Measurements from ENCODE around the gene C1QTNF1.

Gene C1QTNF1

GRCh38 chr17:79035686-79036085 lies 11.7 kb downstream of the C1QTNF1 start:
- FAIRE-seq (no peak), DNase-seq (ENCODE audit: extremely low spot score, insufficient read length, low read depth) (no peak)

GRCh38 chr17:79036181-79036580 lies 12.2 kb downstream of the C1QTNF1 start:
- FAIRE-seq (no peak), DNase-seq (ENCODE audit: extremely low spot score, insufficient read length, low read depth) (no peak)

- no peak for DNase-seq (ENCODE audit: extremely low spot score, insufficient read length, low read depth)
These were observed 12.6 kb downstream of the C1QTNF1 start for GRCh38 chr17:79036596-79036995.

GRCh38 chr17:79038545-79039135 lies 14.7 kb downstream of the C1QTNF1 start:
- DNase-seq (ENCODE audit: extremely low spot score, insufficient read length, low read depth), result no peak
- no peak for FAIRE-seq

More at GRCh38 chr17:79036596-79036995, 12.6 kb downstream of the C1QTNF1 start:
- no peak for FAIRE-seq

GRCh38 chr17:79039171-79039570 lies 15.2 kb downstream of the C1QTNF1 start:
- DNase-seq (ENCODE audit: extremely low spot score, insufficient read length, low read depth) (no peak), FAIRE-seq (no peak)

GRCh38 chr17:79039886-79040285 lies 15.9 kb downstream of the C1QTNF1 start:
- DNase-seq (ENCODE audit: extremely low spot score, insufficient read length, low read depth) (no peak), FAIRE-seq (no peak)

- no peak for DNase-seq (ENCODE audit: extremely low spot score, insufficient read length, low read depth)
- FAIRE-seq, result no peak
These were observed 17.1 kb downstream of the C1QTNF1 start for GRCh38 chr17:79041041-79041570.

GRCh38 chr17:79041723-79042420 lies 17.9 kb downstream of the C1QTNF1 start:
- DNase-seq (ENCODE audit: extremely low spot score, insufficient read length, low read depth), result no peak
- FAIRE-seq, result no peak

GRCh38 chr17:79042421-79043190 lies 18.6 kb downstream of the C1QTNF1 start:
- DNase-seq (ENCODE audit: extremely low spot score, insufficient read length, low read depth), result no peak
- FAIRE-seq, result no peak

- DNase-seq (ENCODE audit: extremely low spot score, insufficient read length, low read depth) (no peak), FAIRE-seq (no peak)
These were observed 19.4 kb downstream of the C1QTNF1 start for GRCh38 chr17:79043191-79043930.

GRCh38 chr17:79043931-79044320 lies 20.0 kb downstream of the C1QTNF1 start:
- FAIRE-seq (no peak), DNase-seq (ENCODE audit: extremely low spot score, insufficient read length, low read depth) (no peak)

GRCh38 chr17:79044462-79044861 lies 20.5 kb downstream of the C1QTNF1 start:
- FAIRE-seq (no peak), DNase-seq (ENCODE audit: extremely low spot score, insufficient read length, low read depth) (no peak)

GRCh38 chr17:79045001-79045729 lies 21.2 kb downstream of the C1QTNF1 start:
- FAIRE-seq, result no peak
- DNase-seq (ENCODE audit: extremely low spot score, insufficient read length, low read depth), result no peak

GRCh38 chr17:79045842-79046196 lies 21.9 kb downstream of the C1QTNF1 start:
- FAIRE-seq (peak; percentile 18), DNase-seq (ENCODE audit: extremely low spot score, insufficient read length, low read depth) (peak; percentile 50)

GRCh38 chr17:79046197-79046915 lies 22.4 kb downstream of the C1QTNF1 start:
- no peak for DNase-seq (ENCODE audit: extremely low spot score, insufficient read length, low read depth)
- no peak for FAIRE-seq

GRCh38 chr17:79046916-79047280 lies 22.9 kb downstream of the C1QTNF1 start:
- FAIRE-seq, result no peak
- no peak for DNase-seq (ENCODE audit: extremely low spot score, insufficient read length, low read depth)

GRCh38 chr17:79047291-79047920 lies 23.4 kb downstream of the C1QTNF1 start:
- DNase-seq (ENCODE audit: extremely low spot score, insufficient read length, low read depth) (no peak), FAIRE-seq (no peak)

- FAIRE-seq (no peak), DNase-seq (ENCODE audit: extremely low spot score, insufficient read length, low read depth) (no peak)
These were observed 24.2 kb downstream of the C1QTNF1 start for GRCh38 chr17:79047923-79048825.

Measured in GM18507 (cell line).